Measurements from ENCODE around the gene S100A10.

Gene S100A10

GRCh38 chr1:151949371-151950193 lies 44.1 kb downstream of the S100A10 start:
- Histone ChIP-seq H2AFZ (ENCODE audit: low read length) (no peak overlapping the region), H3K4me3 (ENCODE audit: low read length, poor library complexity, severe bottlenecking) (no peak overlapping the region), H4K20me1 (ENCODE audit: insufficient read depth, low read length, poor library complexity, severe bottlenecking) (no peaks in the 10 kb centered on the region), H3F3A (ENCODE audit: low read depth) (no peaks in the 10 kb centered on the region), H3K4me1 (ENCODE audit: insufficient read depth, low read length, poor library complexity, severe bottlenecking) (peaks cover 20% of the 10 kb centered on the region), H3K4me2 (ENCODE audit: low read depth, low read length, poor library complexity, severe bottlenecking) (no peak overlapping the region), H3K9me3 (ENCODE audit: insufficient read depth, low read depth, low read length) (no peaks in the 10 kb centered on the region), H3K79me2 (ENCODE audit: insufficient read depth, low read length) (no peaks in the 10 kb centered on the region), H3K36me3 (ENCODE audit: insufficient read depth, low read length) (no peaks in the 10 kb centered on the region), H3K27me3 (ENCODE audit: insufficient read depth, low read length, poor library complexity, severe bottlenecking) (no peaks in the 10 kb centered on the region), H3K9me2 (replicated peaks; ENCODE audit: low read depth, low read length) (no peaks in the 10 kb centered on the region), H3K9ac (ENCODE audit: low read depth, low read length, poor library complexity, severe bottlenecking) (no peak overlapping the region)
- TF ChIP-seq CTCF (conservative IDR thresholded peaks at IDR 0.05; ENCODE audit: low read length): no peak
- TF ChIP-seq EZH2phosphoT487 (IDR thresholded peaks at IDR 0.05; ENCODE audit: borderline replicate concordance): no peak

GRCh38 chr1:151948506-151948905 lies 45.2 kb downstream of the S100A10 start:
- no peaks in the 10 kb centered on the region for H3K27me3 ChIP-seq (ENCODE audit: insufficient read depth, low read length, poor library complexity, severe bottlenecking)
- H3K4me3 ChIP-seq (ENCODE audit: low read length, poor library complexity, severe bottlenecking): no peak overlapping the region
- H4K20me1 ChIP-seq (ENCODE audit: insufficient read depth, low read length, poor library complexity, severe bottlenecking): no peaks in the 10 kb centered on the region
- no peaks in the 10 kb centered on the region for H3K9me2 ChIP-seq (replicated peaks; ENCODE audit: low read depth, low read length)
- no peak overlapping the region for H3K9ac ChIP-seq (ENCODE audit: low read depth, low read length, poor library complexity, severe bottlenecking)
- no peak overlapping the region for H2AFZ ChIP-seq (ENCODE audit: low read length)
- H3K79me2 ChIP-seq (ENCODE audit: insufficient read depth, low read length): no peaks in the 10 kb centered on the region
- TF ChIP-seq CTCF (conservative IDR thresholded peaks at IDR 0.05; ENCODE audit: low read length): no peak
- no peak for TF ChIP-seq EZH2phosphoT487 (IDR thresholded peaks at IDR 0.05; ENCODE audit: borderline replicate concordance)
- H3K4me1 ChIP-seq (ENCODE audit: insufficient read depth, low read length, poor library complexity, severe bottlenecking): peaks cover 25% of the 10 kb centered on the region
- no peaks in the 10 kb centered on the region for H3K36me3 ChIP-seq (ENCODE audit: insufficient read depth, low read length)
- H3F3A ChIP-seq (ENCODE audit: low read depth): no peaks in the 10 kb centered on the region
- H3K9me3 ChIP-seq (ENCODE audit: insufficient read depth, low read depth, low read length): no peaks in the 10 kb centered on the region
- no peak overlapping the region for H3K4me2 ChIP-seq (ENCODE audit: low read depth, low read length, poor library complexity, severe bottlenecking)

- Histone ChIP-seq H3K9me2 (replicated peaks; ENCODE audit: low read depth, low read length) (no peaks in the 10 kb centered on the region), H4K20me1 (ENCODE audit: insufficient read depth, low read length, poor library complexity, severe bottlenecking) (no peaks in the 10 kb centered on the region), H3K4me1 (ENCODE audit: insufficient read depth, low read length, poor library complexity, severe bottlenecking) (peaks cover 25% of the 10 kb centered on the region), H2AFZ (ENCODE audit: low read length) (peak overlapping the region; percentile 37; the same call in 1 of the 2 replicates), H3K27me3 (ENCODE audit: insufficient read depth, low read length, poor library complexity, severe bottlenecking) (no peaks in the 10 kb centered on the region), H3K9me3 (ENCODE audit: insufficient read depth, low read depth, low read length) (no peaks in the 10 kb centered on the region), H3K36me3 (ENCODE audit: insufficient read depth, low read length) (no peaks in the 10 kb centered on the region), H3K9ac (ENCODE audit: low read depth, low read length, poor library complexity, severe bottlenecking) (no peak overlapping the region), H3K4me3 (ENCODE audit: low read length, poor library complexity, severe bottlenecking) (no peak overlapping the region), H3K4me2 (ENCODE audit: low read depth, low read length, poor library complexity, severe bottlenecking) (no peak overlapping the region), H3K79me2 (ENCODE audit: insufficient read depth, low read length) (no peaks in the 10 kb centered on the region), H3F3A (ENCODE audit: low read depth) (no peaks in the 10 kb centered on the region)
- TF ChIP-seq CTCF (conservative IDR thresholded peaks at IDR 0.05; ENCODE audit: low read length) (no peak), EZH2phosphoT487 (IDR thresholded peaks at IDR 0.05; ENCODE audit: borderline replicate concordance) (no peak)
Measured at GRCh38 chr1:151947140-151947539, 46.5 kb downstream of the S100A10 start.
